Lower leg skin (tissue), 3 donors: ENCODE results near the gene MAPK10.

Experiments
- CTCF ChIP-seq, 3 donors: fragments of 450-650 bp; IDR thresholded peaks; one replicate each; pipeline ENCODE4 v1.5.1; 2016; ENCODE audit warnings: antibody characterized with exemption in 3 of 3, mild to moderate bottlenecking in 3 of 3, moderate library complexity in 2 of 3
- POLR2A ChIP-seq, 2 donors: fragments of 450-650 bp; IDR thresholded peaks; one replicate each; pipeline ENCODE4 v1.6.1; 2016 to 2017; ENCODE audit warnings: antibody characterized with exemption in 2 of 2, mild to moderate bottlenecking in 1 of 2, moderate library complexity in 1 of 2

- TF ChIP-seq CTCF (IDR thresholded peaks at IDR 0.05) (no peak), POLR2A (IDR thresholded peaks at IDR 0.05) (no peak)
Measured at GRCh38 chr4:86106475-86106874, 253.4 kb downstream of the MAPK10 start.
